Cardiac fibroblast (primary cell): Measurements from ENCODE around the gene ACBD6.
A peak's percentile ranks its signal among the peaks of the same experiment; 100 is the strongest.

Experiments
- DNase-seq, 2 donors: peaks; one replicate each; pipeline versions ENCODE4 v3.0.0 to v3.0.0-alpha.2; 2010; ENCODE audit warnings: low read depth in 2 of 2
- H3K4me3 ChIP-seq, 2 donors: replicated peaks in 1 of 2; 1 replicate in 1 of 2; 2 replicates in 1 of 2; pipeline ENCODE4 v1.5.1; 2011; ENCODE audit warnings: low read depth in 2 of 2, low read length in 2 of 2, mild to moderate bottlenecking in 2 of 2, moderate library complexity in 1 of 2
- CTCF ChIP-seq: IDR thresholded peaks from one replicate; pipeline ENCODE4 v1.5.1; 2011; ENCODE audit warnings: low read depth, mild to moderate bottlenecking, low read length, inconsistent platforms

ACBD6 gene

GRCh38 chr1:180370188-180370587, 132.2 kb downstream of the ACBD6 start:
- TF ChIP-seq CTCF: no peak
- no peak overlapping the region for H3K4me3 ChIP-seq
- DNase-seq: no peak

GRCh38 chr1:180369061-180369460, 133.3 kb downstream of the ACBD6 start:
- H3K4me3 ChIP-seq: no peak overlapping the region
- no peak for DNase-seq
- no peak for TF ChIP-seq CTCF

- TF ChIP-seq CTCF: no peak
Observed at GRCh38 chr1:180366371-180367068, 135.9 kb downstream of the ACBD6 start.

GRCh38 chr1:180365039-180365438, 137.3 kb downstream of the ACBD6 start:
- H3K4me3 ChIP-seq: no peak overlapping the region
- peak; percentile 18 for TF ChIP-seq CTCF
- DNase-seq: peak in 1 of 2 donors; percentile 38

More at GRCh38 chr1:180366371-180367068, 135.9 kb downstream of the ACBD6 start:
- DNase-seq: peak; percentile 29 to 56
- H3K4me3 ChIP-seq: no peak overlapping the region

GRCh38 chr1:180363246-180363995, 139.0 kb downstream of the ACBD6 start:
- H3K4me3 ChIP-seq: no peak overlapping the region
- TF ChIP-seq CTCF: no peak
- no peak for DNase-seq

- TF ChIP-seq CTCF: no peak
- no peak overlapping the region for H3K4me3 ChIP-seq
- DNase-seq: peak; percentile 4 to 79
Observed at GRCh38 chr1:180360333-180361075, 141.9 kb downstream of the ACBD6 start.
